ENCODE measurements around the gene PARD3. TPM values are rescaled to one million over a fixed set of nuclear protein-coding genes. Genes with fewer than 3 reads are reported as not detected.

PARD3 gene
- total RNA-seq, 4 donors from 2014 or later, result 115 to 226 (median 141) TPM

- Histone ChIP-seq H3K27ac (no peak overlapping the region), H3K36me3 (no peaks in the 10 kb centered on the region), H3K4me1 (peaks cover 15% of the 10 kb centered on the region), H3K4me3 (no peak overlapping the region), H3K9me3 (no peaks in the 10 kb centered on the region), H3K27me3 (no peaks in the 10 kb centered on the region)
- DNase-seq (ENCODE audit: low spot score in 2 of 2), result no peak
- TF ChIP-seq EP300 (IDR thresholded peaks at IDR 0.05) (no peak), POLR2AphosphoS5 (IDR thresholded peaks at IDR 0.05) (no peak), POLR2A (IDR thresholded peaks at IDR 0.05) (no peak), CTCF (IDR thresholded peaks at IDR 0.05) (no peak)
- 87% methylated on average over 4 of the region's 4 CpGs for WGBS
These were observed 408.4 kb downstream of the PARD3 start for GRCh38 chr10:34406463-34407323.

- 62% methylated on average over 3 of the region's 3 CpGs for WGBS
- Histone ChIP-seq H3K4me3 (no peak overlapping the region), H3K27me3 (no peaks in the 10 kb centered on the region), H3K4me1 (peaks cover 15% of the 10 kb centered on the region), H3K27ac (no peak overlapping the region), H3K9me3 (no peaks in the 10 kb centered on the region), H3K36me3 (no peaks in the 10 kb centered on the region)
- no peak for DNase-seq (ENCODE audit: low spot score in 2 of 2)
- TF ChIP-seq EP300 (IDR thresholded peaks at IDR 0.05) (no peak), POLR2AphosphoS5 (IDR thresholded peaks at IDR 0.05) (no peak), POLR2A (IDR thresholded peaks at IDR 0.05) (no peak), CTCF (IDR thresholded peaks at IDR 0.05) (no peak)
These were observed 409.3 kb downstream of the PARD3 start for GRCh38 chr10:34405611-34406462.

GRCh38 chr10:34403512-34403911 is 411.6 kb downstream of the PARD3 start:
- peaks cover 15% of the 10 kb centered on the region for H3K4me1 ChIP-seq
- no peak overlapping the region for H3K27ac ChIP-seq
- no peaks in the 10 kb centered on the region for H3K27me3 ChIP-seq
- no peaks in the 10 kb centered on the region for H3K9me3 ChIP-seq
- H3K4me3 ChIP-seq, result no peak overlapping the region
- TF ChIP-seq POLR2AphosphoS5 (IDR thresholded peaks at IDR 0.05) (no peak), EP300 (IDR thresholded peaks at IDR 0.05) (no peak), CTCF (IDR thresholded peaks at IDR 0.05) (no peak)
- WGBS, result 91% methylated on average over 4 of the region's 4 CpGs
- H3K36me3 ChIP-seq, result no peaks in the 10 kb centered on the region
- DNase-seq (ENCODE audit: low spot score in 2 of 2), result no peak

GRCh38 chr10:34400075-34400474 is 415.0 kb downstream of the PARD3 start:
- H3K27ac ChIP-seq, result no peak overlapping the region
- 90% methylated on average over 3 of the region's 3 CpGs for WGBS
- H3K4me1 ChIP-seq, result peaks cover 10% of the 10 kb centered on the region
- TF ChIP-seq EP300 (IDR thresholded peaks at IDR 0.05), result no peak
- TF ChIP-seq CTCF (IDR thresholded peaks at IDR 0.05), result no peak
- TF ChIP-seq POLR2AphosphoS5 (IDR thresholded peaks at IDR 0.05), result no peak
- no peaks in the 10 kb centered on the region for H3K9me3 ChIP-seq
- H3K36me3 ChIP-seq, result peaks cover 4% of the 10 kb centered on the region
- DNase-seq (ENCODE audit: low spot score in 2 of 2), result no peak
- no peaks in the 10 kb centered on the region for H3K27me3 ChIP-seq
- no peak overlapping the region for H3K4me3 ChIP-seq

GRCh38 chr10:34399013-34399412 is 416.1 kb downstream of the PARD3 start:
- H3K36me3 ChIP-seq, result peaks cover 4% of the 10 kb centered on the region
- peaks cover 10% of the 10 kb centered on the region for H3K4me1 ChIP-seq
- 80% methylated on average over 7 of the region's 7 CpGs for WGBS
- no peak for DNase-seq (ENCODE audit: low spot score in 2 of 2)
- TF ChIP-seq EP300 (IDR thresholded peaks at IDR 0.05), result no peak
- no peak overlapping the region for H3K27ac ChIP-seq
- H3K27me3 ChIP-seq, result no peaks in the 10 kb centered on the region
- no peak overlapping the region for H3K4me3 ChIP-seq
- no peaks in the 10 kb centered on the region for H3K9me3 ChIP-seq
